ENCODE data around the gene EIF3K. TPM values are rescaled to one million over a fixed set of nuclear protein-coding genes. Genes with fewer than 3 reads are reported as not detected.

Gene EIF3K
- total and polyA plus RNA-seq, 4 experiments from 2014 or later: 320 to 424 (median 352) TPM

GRCh38 chr19:38583219-38583984, 35.6 kb upstream of the EIF3K start:
- Mint-ChIP-seq H3K9me3 (no peaks in the 10 kb centered on the region), H3K36me3 (peaks cover 11 to 12% of the 10 kb centered on the region in 2 donors), H3K27me3 (no peaks in the 10 kb centered on the region), H3K27ac (peak overlapping the region in 3 of 7 donors; percentile 22 to 83 (median 74)), H3K4me3 (no peak overlapping the region), H3K4me1 (peaks cover 12 to 20% (median 16%) of the 10 kb centered on the region in 4 donors)
- intact Hi-C loops (cut with micrococcal nuclease): no loop called here
- Histone ChIP-seq H3K4me3 (ENCODE audit: low read length in 2 of 2) (no peak overlapping the region), H3K36me3 (ENCODE audit: insufficient read depth, low read length) (peaks cover 7% of the 10 kb centered on the region), H3K4me1 (ENCODE audit: insufficient read depth, low read length) (peaks cover 14% of the 10 kb centered on the region), H3K27me3 (ENCODE audit: insufficient read depth, low read length) (no peaks in the 10 kb centered on the region), H3K9me3 (ENCODE audit: control insufficient read depth in 1 of 2, low read length in 2 of 2) (no peaks in the 10 kb centered on the region), H3K27ac (ENCODE audit: low read depth, low read length) (no peak overlapping the region)
- no peak for DNase-seq
- ChIA-PET CTCF (ENCODE audit: partially characterized antibody) (no interaction called here), POLR2A (ENCODE audit: partially characterized antibody) (no interaction called here)

- peak overlapping the region in 3 of 7 donors; percentile 22 to 83 (median 74) for H3K27ac Mint-ChIP-seq
- no peak overlapping the region for H3K4me3 Mint-ChIP-seq
- H3K27ac ChIP-seq (ENCODE audit: low read depth, low read length): no peak overlapping the region
- no peaks in the 10 kb centered on the region for H3K27me3 Mint-ChIP-seq
- H3K36me3 ChIP-seq (ENCODE audit: insufficient read depth, low read length): peaks cover 7% of the 10 kb centered on the region
- peaks cover 10% of the 10 kb centered on the region for H3K4me1 ChIP-seq (ENCODE audit: insufficient read depth, low read length)
- peaks cover 13 to 14% of the 10 kb centered on the region in 2 donors for H3K36me3 Mint-ChIP-seq
- POLR2A ChIA-PET (ENCODE audit: partially characterized antibody): no interaction called here
- H3K4me3 ChIP-seq (ENCODE audit: low read length in 2 of 2): no peak overlapping the region
- intact Hi-C loops (cut with micrococcal nuclease): no loop called here
- no peaks in the 10 kb centered on the region for H3K9me3 ChIP-seq (ENCODE audit: control insufficient read depth in 1 of 2, low read length in 2 of 2)
- H3K9me3 Mint-ChIP-seq: no peaks in the 10 kb centered on the region
- DNase-seq: no peak
- peaks cover 10 to 15% (median 12%) of the 10 kb centered on the region in 4 donors for H3K4me1 Mint-ChIP-seq
- no peaks in the 10 kb centered on the region for H3K27me3 ChIP-seq (ENCODE audit: insufficient read depth, low read length)
- CTCF ChIA-PET (ENCODE audit: partially characterized antibody): no interaction called here
Observed at GRCh38 chr19:38583985-38584305, 35.0 kb upstream of the EIF3K start.

- Mint-ChIP-seq H3K9me3 (no peaks in the 10 kb centered on the region), H3K4me3 (no peak overlapping the region), H3K27me3 (no peaks in the 10 kb centered on the region), H3K27ac (peak overlapping the region in 1 of 7 donors; percentile 24), H3K36me3 (peaks cover 17 to 25% of the 10 kb centered on the region in 2 donors), H3K4me1 (peaks cover 4 to 5% (median 5%) of the 10 kb centered on the region in 4 donors)
- Histone ChIP-seq H3K27ac (ENCODE audit: low read depth, low read length) (no peak overlapping the region), H3K4me1 (ENCODE audit: insufficient read depth, low read length) (no peaks in the 10 kb centered on the region), H3K27me3 (ENCODE audit: insufficient read depth, low read length) (no peaks in the 10 kb centered on the region), H3K36me3 (ENCODE audit: insufficient read depth, low read length) (peaks cover 15% of the 10 kb centered on the region), H3K9me3 (ENCODE audit: control insufficient read depth in 1 of 2, low read length in 2 of 2) (no peaks in the 10 kb centered on the region), H3K4me3 (ENCODE audit: low read length in 2 of 2) (no peak overlapping the region)
- ChIA-PET CTCF (ENCODE audit: partially characterized antibody) (interaction anchor here (0.5 to 1.5 kb wide), 2 partner anchors 185 to 353 kb away, joined by 3 read pairs; partner anchors contain the start of gene FAM98C), POLR2A (ENCODE audit: partially characterized antibody) (interaction anchor here (0.7 to 1.4 kb wide), 2 partner anchors 9 to 14 kb away, joined by 3 read pairs; no protein-coding TSS in a partner anchor)
- DNase-seq: no peak
- intact Hi-C loops (cut with micrococcal nuclease): no loop called here
Observed at GRCh38 chr19:38587562-38587961, 31.4 kb upstream of the EIF3K start.

GRCh38 chr19:38588041-38588440, 30.9 kb upstream of the EIF3K start:
- peak overlapping the region in 1 of 7 donors; percentile 79 for H3K27ac Mint-ChIP-seq

GRCh38 chr19:38592940-38593339, 26.0 kb upstream of the EIF3K start:
- Histone ChIP-seq H3K36me3 (ENCODE audit: insufficient read depth, low read length) (peaks cover 43% of the 10 kb centered on the region), H3K27me3 (ENCODE audit: insufficient read depth, low read length) (no peaks in the 10 kb centered on the region), H3K4me3 (ENCODE audit: low read length in 2 of 2) (no peak overlapping the region), H3K27ac (ENCODE audit: low read depth, low read length) (no peak overlapping the region), H3K9me3 (ENCODE audit: control insufficient read depth in 1 of 2, low read length in 2 of 2) (no peaks in the 10 kb centered on the region), H3K4me1 (ENCODE audit: insufficient read depth, low read length) (no peaks in the 10 kb centered on the region)
- peak overlapping the region in 1 of 7 donors; percentile 42 for H3K27ac Mint-ChIP-seq
- no peak overlapping the region for H3K4me3 Mint-ChIP-seq
- H3K36me3 Mint-ChIP-seq: peaks cover 22 to 51% of the 10 kb centered on the region in 2 donors
- ChIA-PET POLR2A (ENCODE audit: partially characterized antibody) (no interaction called here), CTCF (ENCODE audit: partially characterized antibody) (no interaction called here)
- no peaks in the 10 kb centered on the region for H3K27me3 Mint-ChIP-seq
- DNase-seq: no peak
- peaks cover 2 to 4% (median 4%) of the 10 kb centered on the region in 4 donors for H3K4me1 Mint-ChIP-seq
- no peaks in the 10 kb centered on the region for H3K9me3 Mint-ChIP-seq
- intact Hi-C loops (cut with micrococcal nuclease): no loop called here

More at GRCh38 chr19:38588041-38588440, 30.9 kb upstream of the EIF3K start:
- no peaks in the 10 kb centered on the region for H3K4me1 ChIP-seq (ENCODE audit: insufficient read depth, low read length)
- H3K9me3 ChIP-seq (ENCODE audit: control insufficient read depth in 1 of 2, low read length in 2 of 2): no peaks in the 10 kb centered on the region
- Mint-ChIP-seq H3K4me1 (peaks cover 4 to 5% (median 5%) of the 10 kb centered on the region in 4 donors), H3K4me3 (no peak overlapping the region), H3K27me3 (no peaks in the 10 kb centered on the region), H3K9me3 (no peaks in the 10 kb centered on the region), H3K36me3 (peaks cover 17 to 27% of the 10 kb centered on the region in 2 donors)
- no peak overlapping the region for H3K27ac ChIP-seq (ENCODE audit: low read depth, low read length)
- H3K4me3 ChIP-seq (ENCODE audit: low read length in 2 of 2): no peak overlapping the region
- ChIA-PET POLR2A (ENCODE audit: partially characterized antibody) (interaction anchor here (1.4 kb wide), 1 partner anchor 9 kb away, joined by 3 read pairs; no protein-coding TSS in a partner anchor), CTCF (ENCODE audit: partially characterized antibody) (interaction anchor here (0.5 kb wide), 1 partner anchor 353 kb away, joined by 3 read pairs; no protein-coding TSS in a partner anchor)
- no peak for DNase-seq
- no peaks in the 10 kb centered on the region for H3K27me3 ChIP-seq (ENCODE audit: insufficient read depth, low read length)
- H3K36me3 ChIP-seq (ENCODE audit: insufficient read depth, low read length): peaks cover 16% of the 10 kb centered on the region
- intact Hi-C loops (cut with micrococcal nuclease): no loop called here

- Histone ChIP-seq H3K9me3 (ENCODE audit: control insufficient read depth in 1 of 2, low read length in 2 of 2) (no peaks in the 10 kb centered on the region), H3K27ac (ENCODE audit: low read depth, low read length) (no peak overlapping the region), H3K27me3 (ENCODE audit: insufficient read depth, low read length) (no peaks in the 10 kb centered on the region), H3K4me1 (ENCODE audit: insufficient read depth, low read length) (no peaks in the 10 kb centered on the region), H3K4me3 (ENCODE audit: low read length in 2 of 2) (no peak overlapping the region), H3K36me3 (ENCODE audit: insufficient read depth, low read length) (peaks cover 40% of the 10 kb centered on the region)
- no peak for DNase-seq
- H3K4me3 Mint-ChIP-seq: no peak overlapping the region
- peak overlapping the region in 2 of 7 donors; percentile 59 to 78 for H3K27ac Mint-ChIP-seq
- POLR2A ChIA-PET (ENCODE audit: partially characterized antibody): interaction anchor here (0.6 to 1.5 kb wide), 3 partner anchors 9 to 38 kb away, joined by 3 to 7 read pairs (median 5); partner anchors contain the start of gene MAP4K1
- H3K9me3 Mint-ChIP-seq: no peaks in the 10 kb centered on the region
- peaks cover 2 to 13% (median 6%) of the 10 kb centered on the region in 4 donors for H3K4me1 Mint-ChIP-seq
- peaks cover 24 to 45% of the 10 kb centered on the region in 2 donors for H3K36me3 Mint-ChIP-seq
- H3K27me3 Mint-ChIP-seq: no peaks in the 10 kb centered on the region
- intact Hi-C loops (cut with micrococcal nuclease): no loop called here
- CTCF ChIA-PET (ENCODE audit: partially characterized antibody): no interaction called here
Observed at GRCh38 chr19:38596057-38596981, 22.7 kb upstream of the EIF3K start.

GRCh38 chr19:38597075-38597474, 21.9 kb upstream of the EIF3K start:
- Histone ChIP-seq H3K9me3 (ENCODE audit: control insufficient read depth in 1 of 2, low read length in 2 of 2) (no peaks in the 10 kb centered on the region), H3K27ac (ENCODE audit: low read depth, low read length) (no peak overlapping the region), H3K27me3 (ENCODE audit: insufficient read depth, low read length) (no peaks in the 10 kb centered on the region), H3K4me1 (ENCODE audit: insufficient read depth, low read length) (no peaks in the 10 kb centered on the region), H3K4me3 (ENCODE audit: low read length in 2 of 2) (no peak overlapping the region), H3K36me3 (ENCODE audit: insufficient read depth, low read length) (peaks cover 40% of the 10 kb centered on the region)
- DNase-seq: no peak
- Mint-ChIP-seq H3K27ac (peak overlapping the region in 1 of 7 donors; percentile 76), H3K4me1 (peaks cover 2 to 13% (median 6%) of the 10 kb centered on the region in 4 donors), H3K4me3 (no peak overlapping the region), H3K27me3 (no peaks in the 10 kb centered on the region), H3K9me3 (no peaks in the 10 kb centered on the region), H3K36me3 (peaks cover 29 to 49% of the 10 kb centered on the region in 2 donors)
- ChIA-PET POLR2A (ENCODE audit: partially characterized antibody) (interaction anchor here (0.6 to 1.5 kb wide), 3 partner anchors 10 to 39 kb away, joined by 3 to 7 read pairs (median 5); partner anchors contain the start of gene MAP4K1), CTCF (ENCODE audit: partially characterized antibody) (no interaction called here)
- intact Hi-C loops (cut with micrococcal nuclease): no loop called here

All from CD4-positive, alpha-beta memory T cell (primary cell).